Esophagus muscularis mucosa (tissue), 4 donors: ENCODE results near the gene E4F1. TPM values are rescaled to one million over a fixed set of nuclear protein-coding genes. Genes with fewer than 3 reads are reported as not detected.

Experiments
- DNase-seq: peaks from one replicate; pipeline ENCODE4 v3.0.0-alpha.2; 2017; ENCODE audit errors: extremely low spot score
- H3K27ac ChIP-seq, 4 donors: fragments of 200-600 bp; sonication (generic); replicated peaks in 1 of 4; 1 replicate in 3 of 4; 2 replicates in 1 of 4; pipeline ENCODE4 v1.5.1; 2016 to 2019; ENCODE audit warnings: mild to moderate bottlenecking in 1 of 4
- H3K27me3 ChIP-seq, 4 donors: fragments of 200-600 bp; sonication (generic); one replicate each; pipeline versions ENCODE4 v1.5.1 to v1.6.0; 2016 to 2019
- H3K36me3 ChIP-seq, 4 donors: fragments of 200-600 bp; sonication (generic); one replicate each; pipeline ENCODE4 v1.5.1; 2016 to 2019
- H3K4me1 ChIP-seq, 4 donors: fragments of 200-600 bp; sonication (generic); one replicate each; pipeline ENCODE4 v1.5.1; 2016 to 2019
- H3K4me3 ChIP-seq, 4 donors: fragments of 200-600 bp; sonication (generic); 1 replicate in 2 of 4; 2 replicates in 2 of 4; pipeline ENCODE4 v1.5.1; 2016 to 2019; ENCODE audit warnings: mild to moderate bottlenecking in 4 of 4, moderate library complexity in 1 of 4
- H3K9me3 ChIP-seq, 4 donors: fragments of 200-600 bp; sonication (generic); 1 replicate in 3 of 4; 2 replicates in 1 of 4; pipeline ENCODE4 v1.5.1; 2016 to 2019
- CTCF ChIP-seq, 3 experiments: fragments of 200-600 bp in 2 of 3; fragments of 450-650 bp in 1 of 3; sonication (generic) in 2 of 3; IDR thresholded peaks; one replicate each; pipeline ENCODE4 v1.5.1; 2017 to 2019; ENCODE audit warnings: antibody characterized with exemption in 3 of 3, mild to moderate bottlenecking in 2 of 3, moderate library complexity in 1 of 3
- EP300 ChIP-seq: sonication (generic); formaldehyde crosslinking; IDR thresholded peaks from one replicate; pipeline ENCODE4 v1.6.1; 2017; ENCODE audit warnings: antibody characterized with exemption
- POLR2A ChIP-seq: fragments of 450-650 bp; IDR thresholded peaks from one replicate; pipeline ENCODE4 v1.6.1; 2017; ENCODE audit warnings: antibody characterized with exemption, moderate library complexity, mild to moderate bottlenecking, low read depth
- POLR2AphosphoS5 ChIP-seq, 2 donors: sonication (generic); formaldehyde crosslinking; IDR thresholded peaks; one replicate each; pipeline ENCODE4 v1.6.1; 2017; ENCODE audit warnings: antibody characterized with exemption in 2 of 2
- WGBS: methylation state at CpG from one replicate; pipeline ENCODE4 v1.1.5; 2018; 5-methylcytosine and 5-hydroxymethylcytosine counted together
- intact Hi-C: fragments of 100-400 bp; cut with DNase I; formaldehyde crosslinking; loops from one replicate; pipeline ENCODE4 v1.15.1; 2023
- total RNA-seq, 4 donors: library from RNA; depleted of rRNA; stranded (reverse); fragments of >200 nt; gene quantifications; one replicate each; pipeline versions ENCODE4 v1.1.0 to v1.2.1, GENCODE V29; 2016

E4F1 gene
- total RNA-seq, 4 donors from 2014 or later: 19.1 to 39.7 (median 28.5) TPM

- Histone ChIP-seq H3K27me3 (peaks cover 9 to 65% (median 17%) of the 10 kb centered on the region in 4 donors), H3K4me1 (peaks cover 21 to 27% (median 26%) of the 10 kb centered on the region in 4 donors), H3K4me3 (no peak overlapping the region), H3K36me3 (peaks cover 69 to 78% (median 77%) of the 10 kb centered on the region in 4 donors), H3K9me3 (no peaks in the 10 kb centered on the region), H3K27ac (no peak overlapping the region)
- TF ChIP-seq EP300 (no peak), POLR2A (no peak), POLR2AphosphoS5 (IDR thresholded peaks at IDR 0.05) (no peak), CTCF (IDR thresholded peaks at IDR 0.05) (no peak)
- no CpG with 5 or more reads among the region's 28 CpGs for WGBS
- DNase-seq: no peak
- intact Hi-C loops: no loop called here
These were observed 9.8 kb downstream of the E4F1 start for GRCh38 chr16:2233046-2233775.

- TF ChIP-seq EP300 (no peak), POLR2AphosphoS5 (IDR thresholded peaks at IDR 0.05) (no peak), CTCF (IDR thresholded peaks at IDR 0.05) (no peak), POLR2A (no peak)
- Histone ChIP-seq H3K4me3 (no peak overlapping the region), H3K4me1 (peaks cover 21 to 34% (median 30%) of the 10 kb centered on the region in 4 donors), H3K9me3 (no peaks in the 10 kb centered on the region), H3K36me3 (peaks cover 65 to 71% (median 68%) of the 10 kb centered on the region in 4 donors), H3K27ac (no peak overlapping the region), H3K27me3 (peaks cover 9 to 65% (median 17%) of the 10 kb centered on the region in 4 donors)
- WGBS: 93% methylated on average over 10 of the region's 51 CpGs
- intact Hi-C loops: no loop called here
- no peak for DNase-seq
These were observed 10.8 kb downstream of the E4F1 start for GRCh38 chr16:2233872-2234812.

GRCh38 chr16:2234813-2235170 is 11.4 kb downstream of the E4F1 start:
- intact Hi-C loops: no loop called here
- Histone ChIP-seq H3K27me3 (peaks cover 9 to 65% (median 17%) of the 10 kb centered on the region in 4 donors), H3K27ac (no peak overlapping the region), H3K4me1 (peaks cover 21 to 34% (median 30%) of the 10 kb centered on the region in 4 donors), H3K9me3 (no peaks in the 10 kb centered on the region), H3K36me3 (peaks cover 58 to 69% (median 68%) of the 10 kb centered on the region in 4 donors), H3K4me3 (no peak overlapping the region)
- TF ChIP-seq CTCF (IDR thresholded peaks at IDR 0.05) (no peak), POLR2AphosphoS5 (IDR thresholded peaks at IDR 0.05) (no peak), POLR2A (no peak), EP300 (no peak)
- DNase-seq: no peak
- WGBS: 91% methylated on average over 10 of the region's 18 CpGs

- intact Hi-C loops: no loop called here
- Histone ChIP-seq H3K27me3 (peaks cover 9 to 64% (median 17%) of the 10 kb centered on the region in 4 donors), H3K9me3 (no peaks in the 10 kb centered on the region), H3K4me3 (no peak overlapping the region), H3K36me3 (peaks cover 54 to 69% (median 68%) of the 10 kb centered on the region in 4 donors), H3K27ac (no peak overlapping the region), H3K4me1 (peaks cover 21 to 34% (median 30%) of the 10 kb centered on the region in 4 donors)
- no peak for TF ChIP-seq POLR2A
- TF ChIP-seq EP300: no peak
- TF ChIP-seq POLR2AphosphoS5 (IDR thresholded peaks at IDR 0.05): no peak
- no peak for TF ChIP-seq CTCF (IDR thresholded peaks at IDR 0.05)
- WGBS: 87% methylated on average over 19 of the region's 28 CpGs
- no peak for DNase-seq
These were observed 11.9 kb downstream of the E4F1 start for GRCh38 chr16:2235234-2235651.
